Right lobe of liver (tissue), 4 donors: ENCODE results near the gene ZNF618.

Experiments
- POLR2A ChIP-seq: fragments of 450-650 bp; IDR thresholded peaks from one replicate; pipeline ENCODE4 v1.6.1; 2017; ENCODE audit warnings: antibody characterized with exemption, mild to moderate bottlenecking
- TF ChIP-seq, protein P1 (sequence below), 4 donors: fragments of 200-600 bp in 3 of 4; fragments of 450-650 bp in 1 of 4; IDR thresholded peaks; one replicate each; pipeline versions ENCODE4 v1.5.1 to v1.8.0; 2016 to 2022; ENCODE audit warnings: antibody characterized with exemption in 4 of 4, mild to moderate bottlenecking in 2 of 4
- donor health status: DM: no; HTN: no; CAD: no.
- donor health status: DM: no; HTN: no; CAD: no.
- donor health status: DM: no; HTN: yes; CAD: no.

DNA sequence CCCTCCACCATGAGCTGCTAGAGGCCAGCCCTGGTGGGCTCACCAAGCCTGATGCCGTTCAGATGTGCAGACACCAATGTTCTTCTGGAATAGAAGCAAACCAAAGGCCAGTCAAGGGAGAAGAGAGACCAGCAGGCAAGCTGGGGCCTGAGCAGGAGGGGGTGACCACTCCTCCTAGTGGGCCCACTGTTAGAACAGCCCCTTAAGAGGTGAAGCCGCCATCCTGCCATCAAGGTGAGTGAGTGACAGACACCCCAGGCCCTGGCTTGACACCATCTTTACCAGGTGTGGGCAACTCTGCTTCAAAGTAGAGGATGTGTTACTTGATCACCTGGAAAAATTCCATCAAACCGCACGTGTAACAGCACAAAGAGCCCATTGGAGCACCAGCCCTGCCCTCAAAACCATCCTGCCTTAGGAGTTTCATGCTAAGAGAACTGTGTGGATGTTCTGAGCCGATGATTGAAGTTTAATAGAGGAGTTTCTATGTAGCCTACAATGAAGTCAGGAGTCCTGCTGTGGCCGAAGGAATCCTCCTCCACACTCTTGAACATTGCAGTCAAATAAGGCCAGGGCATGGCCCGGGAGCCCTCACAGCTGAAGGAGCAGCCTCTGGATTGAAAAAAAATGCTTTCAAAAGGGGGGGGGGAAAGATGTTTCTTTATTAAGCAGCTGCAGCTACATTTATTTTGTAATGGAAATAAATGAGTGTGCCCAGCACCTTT lies 181.2 kb downstream of the ZNF618 start:
- TF ChIP-seq, protein P1, sequence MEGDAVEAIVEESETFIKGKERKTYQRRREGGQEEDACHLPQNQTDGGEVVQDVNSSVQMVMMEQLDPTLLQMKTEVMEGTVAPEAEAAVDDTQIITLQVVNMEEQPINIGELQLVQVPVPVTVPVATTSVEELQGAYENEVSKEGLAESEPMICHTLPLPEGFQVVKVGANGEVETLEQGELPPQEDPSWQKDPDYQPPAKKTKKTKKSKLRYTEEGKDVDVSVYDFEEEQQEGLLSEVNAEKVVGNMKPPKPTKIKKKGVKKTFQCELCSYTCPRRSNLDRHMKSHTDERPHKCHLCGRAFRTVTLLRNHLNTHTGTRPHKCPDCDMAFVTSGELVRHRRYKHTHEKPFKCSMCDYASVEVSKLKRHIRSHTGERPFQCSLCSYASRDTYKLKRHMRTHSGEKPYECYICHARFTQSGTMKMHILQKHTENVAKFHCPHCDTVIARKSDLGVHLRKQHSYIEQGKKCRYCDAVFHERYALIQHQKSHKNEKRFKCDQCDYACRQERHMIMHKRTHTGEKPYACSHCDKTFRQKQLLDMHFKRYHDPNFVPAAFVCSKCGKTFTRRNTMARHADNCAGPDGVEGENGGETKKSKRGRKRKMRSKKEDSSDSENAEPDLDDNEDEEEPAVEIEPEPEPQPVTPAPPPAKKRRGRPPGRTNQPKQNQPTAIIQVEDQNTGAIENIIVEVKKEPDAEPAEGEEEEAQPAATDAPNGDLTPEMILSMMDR (IDR thresholded peaks at IDR 0.05) = no peak
- TF ChIP-seq POLR2A = no peak
